Central memory CD4-positive, alpha-beta T cell (primary cell): ENCODE data around the gene DHX58.

Experiments used
- DNase-seq: peaks from one replicate; pipeline ENCODE4 v3.0.0; 2022

The DHX58 gene

GRCh38 chr17:42129109-42129837 is 16.8 kb upstream of the DHX58 start:
- DNase-seq = no peak

- DNase-seq = no peak
These were observed 14.9 kb upstream of the DHX58 start for GRCh38 chr17:42127414-42127813.

- no peak for DNase-seq
These were observed 14.3 kb upstream of the DHX58 start for GRCh38 chr17:42126836-42127235.

GRCh38 chr17:42125565-42125964 is 13.1 kb upstream of the DHX58 start:
- no peak for DNase-seq

- no peak for DNase-seq
These were observed 11.7 kb upstream of the DHX58 start for GRCh38 chr17:42124256-42124655.

GRCh38 chr17:42122371-42123303 is 10.1 kb upstream of the DHX58 start, which contains the start of gene HSPB9:
HSPB9 (plus strand) TSS chr17:42122804; CDS start chr17:42122851, 47 bp downstream.
- DNase-seq = no peak

- peak; percentile 64 for DNase-seq
These were observed 8.6 kb upstream of the DHX58 start, which contains the start of gene KAT2A for GRCh38 chr17:42120770-42121769. KAT2A (minus strand) TSS chr17:42121367; CDS start chr17:42121304, 63 bp downstream.

- no peak for DNase-seq
These were observed 7.8 kb upstream of the DHX58 start for GRCh38 chr17:42120161-42120769.

GRCh38 chr17:42119301-42119700 is 6.8 kb upstream of the DHX58 start:
- no peak for DNase-seq

- no peak for DNase-seq
These were observed 6.0 kb upstream of the DHX58 start for GRCh38 chr17:42118545-42118944.

GRCh38 chr17:42118126-42118510 is 5.6 kb upstream of the DHX58 start:
- no peak for DNase-seq

- DNase-seq = no peak
These were observed 5.0 kb upstream of the DHX58 start for GRCh38 chr17:42117397-42118125.

- peak; percentile 79 for DNase-seq
These were observed 4.3 kb upstream of the DHX58 start for GRCh38 chr17:42116705-42117396.

- DNase-seq = no peak
These were observed 1.6 kb upstream of the DHX58 start for GRCh38 chr17:42114118-42114517.

- no peak for DNase-seq
These were observed 967 bp upstream of the DHX58 start for GRCh38 chr17:42113293-42114069.

GRCh38 chr17:42111871-42112551 is 503 bp downstream of the DHX58 start:
- no peak for DNase-seq

- no peak for DNase-seq
These were observed 1.3 kb downstream of the DHX58 start for GRCh38 chr17:42111265-42111636.

- no peak for DNase-seq
These were observed 1.9 kb downstream of the DHX58 start for GRCh38 chr17:42110301-42111264.
